ENCODE results near the gene ZSWIM9.

ZSWIM9 gene

GRCh38 chr19:48122421-48122820, 48.1 kb upstream of the ZSWIM9 start:
- peaks cover 93% of the 10 kb centered on the region for H3K36me3 ChIP-seq (ENCODE audit: insufficient read depth, low read length)
- H3K27me3 ChIP-seq (ENCODE audit: insufficient read depth, low read length, poor library complexity), result no peaks in the 10 kb centered on the region
- H2AFZ ChIP-seq (ENCODE audit: low read depth, low read length), result no peak overlapping the region
- H4K20me1 ChIP-seq (ENCODE audit: insufficient read depth, low read length), result peaks cover 7% of the 10 kb centered on the region; the same call in 1 of the 2 replicates
- H3K4me1 ChIP-seq (ENCODE audit: insufficient read depth, low read length), result no peaks in the 10 kb centered on the region
- no peak overlapping the region for H3K27ac ChIP-seq (ENCODE audit: low read length)
- no peak overlapping the region for H3K9ac ChIP-seq (ENCODE audit: low read depth, low read length)
- H3K4me2 ChIP-seq (ENCODE audit: insufficient read depth, low read length), result no peak overlapping the region
- no peaks in the 10 kb centered on the region for H3K9me3 ChIP-seq (ENCODE audit: insufficient read depth, low read length, severe bottlenecking)
- H3K4me3 ChIP-seq (ENCODE audit: low read depth in 1 of 2, low read length in 2 of 2), result no peak overlapping the region
- no peak for ATAC-seq (ENCODE audit: insufficient read depth, low read depth)
- DNase-seq, result no peak
- TF ChIP-seq EZH2 (IDR thresholded peaks at IDR 0.05; ENCODE audit: borderline replicate concordance, low read depth, low read length, severe bottlenecking), result no peak
- TF ChIP-seq CTCF (IDR thresholded peaks at IDR 0.05; ENCODE audit: borderline replicate concordance, extremely low read depth, low read length, poor library complexity, severe bottlenecking), result no peak
- H3K79me2 ChIP-seq (ENCODE audit: insufficient read depth, low read length), result 0 out of 2 replicates have a peak, but pooled peaks cover 2% of the 10 kb centered on the region

- H3K36me3 ChIP-seq (ENCODE audit: insufficient read depth, low read length), result peaks cover 93% of the 10 kb centered on the region
- DNase-seq (no peak), ATAC-seq (ENCODE audit: insufficient read depth, low read depth) (no peak)
- no peak overlapping the region for H3K4me2 ChIP-seq (ENCODE audit: insufficient read depth, low read length)
- no peaks in the 10 kb centered on the region for H3K27me3 ChIP-seq (ENCODE audit: insufficient read depth, low read length, poor library complexity)
- H3K9me3 ChIP-seq (ENCODE audit: insufficient read depth, low read length, severe bottlenecking), result no peaks in the 10 kb centered on the region
- H3K9ac ChIP-seq (ENCODE audit: low read depth, low read length), result no peak overlapping the region
- H3K79me2 ChIP-seq (ENCODE audit: insufficient read depth, low read length), result 0 out of 2 replicates have a peak, but pooled peaks cover 2% of the 10 kb centered on the region
- no peak overlapping the region for H2AFZ ChIP-seq (ENCODE audit: low read depth, low read length)
- H3K4me3 ChIP-seq (ENCODE audit: low read depth in 1 of 2, low read length in 2 of 2), result no peak overlapping the region
- no peak for TF ChIP-seq EZH2 (IDR thresholded peaks at IDR 0.05; ENCODE audit: borderline replicate concordance, low read depth, low read length, severe bottlenecking)
- TF ChIP-seq CTCF (IDR thresholded peaks at IDR 0.05; ENCODE audit: borderline replicate concordance, extremely low read depth, low read length, poor library complexity, severe bottlenecking), result no peak
- H3K4me1 ChIP-seq (ENCODE audit: insufficient read depth, low read length), result no peaks in the 10 kb centered on the region
- no peak overlapping the region for H3K27ac ChIP-seq (ENCODE audit: low read length)
- peaks cover 7% of the 10 kb centered on the region; the same call in 1 of the 2 replicates for H4K20me1 ChIP-seq (ENCODE audit: insufficient read depth, low read length)
Measured at GRCh38 chr19:48123907-48124651, 46.4 kb upstream of the ZSWIM9 start.

- H3K36me3 ChIP-seq (ENCODE audit: insufficient read depth, low read length), result peaks cover 94% of the 10 kb centered on the region
- H3K4me1 ChIP-seq (ENCODE audit: insufficient read depth, low read length), result no peaks in the 10 kb centered on the region
- no peak overlapping the region for H3K9ac ChIP-seq (ENCODE audit: low read depth, low read length)
- H3K27ac ChIP-seq (ENCODE audit: low read length), result no peak overlapping the region
- DNase-seq (no peak), ATAC-seq (ENCODE audit: insufficient read depth, low read depth) (no peak)
- H4K20me1 ChIP-seq (ENCODE audit: insufficient read depth, low read length), result peaks cover 7% of the 10 kb centered on the region; the same call in 1 of the 2 replicates
- no peak overlapping the region for H3K4me2 ChIP-seq (ENCODE audit: insufficient read depth, low read length)
- no peak overlapping the region for H3K4me3 ChIP-seq (ENCODE audit: low read depth in 1 of 2, low read length in 2 of 2)
- no peak overlapping the region for H2AFZ ChIP-seq (ENCODE audit: low read depth, low read length)
- 0 out of 2 replicates have a peak, but pooled peaks cover 2% of the 10 kb centered on the region for H3K79me2 ChIP-seq (ENCODE audit: insufficient read depth, low read length)
- H3K9me3 ChIP-seq (ENCODE audit: insufficient read depth, low read length, severe bottlenecking), result no peaks in the 10 kb centered on the region
- H3K27me3 ChIP-seq (ENCODE audit: insufficient read depth, low read length, poor library complexity), result no peaks in the 10 kb centered on the region
- TF ChIP-seq EZH2 (IDR thresholded peaks at IDR 0.05; ENCODE audit: borderline replicate concordance, low read depth, low read length, severe bottlenecking) (no peak), CTCF (IDR thresholded peaks at IDR 0.05; ENCODE audit: borderline replicate concordance, extremely low read depth, low read length, poor library complexity, severe bottlenecking) (no peak)
Measured at GRCh38 chr19:48127561-48127960, 42.9 kb upstream of the ZSWIM9 start.
